Stimulated activated CD8-positive, alpha-beta memory T cell treated with anti-CD3 and anti-CD28 coated beads, Interleukin-15, amount 100 ng/mL, for 1 hour (primary cell): Measurements from ENCODE around the gene BCL2L1.
"Not testable (repeated sequence)": the region's sequence is repeated elsewhere in the genome, so short reads cannot be mapped to it uniquely, and the experiment has no call there.

Experiments
- DNase-seq: peaks from one replicate; pipeline ENCODE4 v3.0.0-alpha.2; 2020; ENCODE audit warnings: low read depth

The BCL2L1 gene

GRCh38 chr20:31722257-31723068 lies at the start of gene BCL2L1:
TSS of gene BCL2L1 (minus strand) at chr20:31722868. CDS start at chr20:31722218, 650 bp downstream.
- DNase-seq: peak; percentile 39

DNA sequence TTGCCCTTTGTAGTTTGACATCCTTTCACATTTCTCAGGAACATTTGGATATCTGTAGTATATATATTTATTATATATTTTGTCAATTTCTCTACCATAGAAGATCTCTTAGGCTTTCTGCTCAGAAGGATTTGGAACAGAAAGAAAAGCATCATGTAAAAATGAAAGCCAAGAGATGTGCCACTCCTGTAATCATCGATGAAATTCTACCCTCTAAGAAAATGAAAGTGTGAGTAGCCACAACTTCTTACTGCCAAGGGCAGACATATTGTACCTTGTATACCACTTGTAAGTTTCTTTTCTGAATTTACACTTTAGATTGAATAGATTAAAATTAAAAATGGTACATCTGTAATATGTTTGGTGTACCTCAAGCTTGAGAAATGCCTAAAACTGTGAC lies 47.6 kb upstream of the BCL2L1 start:
- DNase-seq: no peak

GRCh38 chr20:31769681-31770080 lies 47.0 kb upstream of the BCL2L1 start:
- DNase-seq: no peak

DNA sequence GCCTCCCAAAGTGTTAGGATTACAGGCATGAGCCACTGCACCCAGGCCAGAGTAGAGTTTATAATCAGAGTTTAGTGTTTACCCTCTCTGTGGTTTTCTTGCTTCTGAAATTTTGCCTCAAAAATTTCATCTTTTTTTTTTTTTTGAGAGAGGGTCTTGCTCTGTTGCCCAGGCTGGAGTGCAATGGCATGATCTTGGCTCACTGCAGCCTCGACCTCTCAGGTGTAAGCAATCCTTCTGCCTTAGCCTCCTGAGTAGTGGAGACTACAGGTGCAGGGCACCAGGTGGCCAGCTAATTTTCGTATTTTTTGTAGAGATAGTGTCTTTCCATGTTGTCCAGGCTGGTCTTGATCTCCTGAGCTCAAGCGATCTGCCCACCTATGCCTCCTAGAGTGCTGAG lies 45.1 kb upstream of the BCL2L1 start:
- DNase-seq: no peak

DNA sequence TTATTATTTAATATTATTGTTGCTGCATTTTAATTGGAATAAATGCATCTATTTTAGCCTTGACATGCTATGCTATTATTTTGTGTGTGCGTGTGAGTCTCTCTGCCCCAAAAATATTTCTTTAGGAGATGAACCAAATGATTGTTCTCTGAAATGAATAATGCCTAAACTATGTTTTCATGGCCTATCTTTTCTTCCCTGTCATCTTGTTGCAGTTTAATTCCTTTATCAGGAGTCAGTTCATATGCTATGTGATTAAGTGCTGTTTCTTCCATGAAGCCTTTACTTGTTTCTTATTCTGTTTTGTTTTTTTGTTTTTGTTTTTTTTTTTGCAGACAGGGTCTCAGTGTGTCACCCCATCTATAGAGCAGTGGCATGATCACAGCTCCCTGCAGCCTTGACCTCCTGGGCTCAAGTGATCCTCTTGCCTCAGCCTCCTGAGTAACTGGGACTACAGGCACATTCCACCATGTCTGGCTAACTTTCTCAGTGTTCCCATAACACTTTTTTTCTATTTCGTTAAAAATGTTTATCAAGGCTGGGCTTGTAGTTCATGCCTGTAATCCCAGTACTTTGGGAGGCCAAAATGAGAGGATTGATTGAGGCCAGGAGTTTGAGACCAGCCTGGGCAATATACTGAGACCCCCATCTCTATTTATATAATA lies 42.1 kb upstream of the BCL2L1 start:
- DNase-seq: no peak

GRCh38 chr20:31760519-31761240 lies 38.0 kb upstream of the BCL2L1 start:
- DNase-seq: no peak

GRCh38 chr20:31759836-31760518 lies 37.3 kb upstream of the BCL2L1 start:
- DNase-seq: no peak

DNA sequence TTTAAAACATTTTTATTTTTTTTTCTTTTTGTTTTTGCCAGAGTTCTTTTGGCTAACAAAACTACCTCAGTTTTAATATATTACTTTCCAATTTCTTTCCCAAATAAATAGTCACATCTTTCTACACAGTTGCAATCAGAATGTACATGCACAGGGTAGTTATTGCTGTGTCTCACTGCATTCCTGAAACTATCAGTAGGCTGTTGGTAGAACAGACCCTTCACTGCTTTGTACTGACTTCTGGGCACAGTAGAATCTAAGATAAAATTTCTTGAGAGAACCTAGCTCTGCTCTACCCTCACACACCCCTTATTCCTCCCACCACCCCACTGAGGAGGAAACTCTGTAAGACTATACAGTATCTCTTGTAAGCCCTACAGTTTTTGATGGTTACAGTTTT lies 36.3 kb upstream of the BCL2L1 start:
- no peak for DNase-seq

DNA sequence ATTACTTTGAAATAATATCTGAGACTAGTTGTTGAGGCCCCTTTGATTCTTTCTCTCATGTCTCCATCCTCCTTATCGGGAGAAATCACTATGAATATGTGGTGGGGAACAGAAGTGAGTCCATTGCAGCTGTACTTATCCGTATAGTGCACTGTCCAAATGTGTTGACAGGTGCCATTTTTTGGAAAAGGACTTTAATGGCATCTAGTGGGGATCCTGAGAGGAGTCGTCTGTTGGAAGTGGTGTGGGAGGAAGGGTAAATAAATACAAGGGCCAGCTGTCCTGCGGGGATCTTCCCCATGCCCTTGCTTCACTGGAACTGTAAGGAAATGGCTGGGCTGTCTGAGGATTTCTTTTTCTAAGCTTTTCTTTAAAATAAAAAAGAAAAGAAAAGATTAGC lies 35.9 kb upstream of the BCL2L1 start:
- DNase-seq: no peak

DNA sequence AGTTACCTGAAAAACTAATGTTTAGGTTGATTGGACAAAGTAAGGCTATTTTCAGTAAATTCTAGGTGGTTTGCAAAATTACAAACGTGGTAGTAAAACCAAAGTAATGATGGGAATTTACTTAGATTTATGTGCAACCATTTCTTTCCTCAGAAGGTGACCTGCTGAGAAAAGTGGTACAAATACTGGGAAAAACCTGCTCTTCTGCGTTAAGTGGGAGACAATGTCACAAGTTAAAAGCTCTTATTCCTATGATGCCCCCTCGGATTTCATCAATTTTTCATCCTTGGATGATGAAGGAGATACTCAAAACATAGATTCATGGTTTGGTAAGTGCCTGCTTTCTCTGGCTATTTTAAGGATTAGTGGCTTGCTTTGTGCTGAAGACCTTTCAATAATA lies 34.6 kb upstream of the BCL2L1 start:
- DNase-seq: no peak

DNA sequence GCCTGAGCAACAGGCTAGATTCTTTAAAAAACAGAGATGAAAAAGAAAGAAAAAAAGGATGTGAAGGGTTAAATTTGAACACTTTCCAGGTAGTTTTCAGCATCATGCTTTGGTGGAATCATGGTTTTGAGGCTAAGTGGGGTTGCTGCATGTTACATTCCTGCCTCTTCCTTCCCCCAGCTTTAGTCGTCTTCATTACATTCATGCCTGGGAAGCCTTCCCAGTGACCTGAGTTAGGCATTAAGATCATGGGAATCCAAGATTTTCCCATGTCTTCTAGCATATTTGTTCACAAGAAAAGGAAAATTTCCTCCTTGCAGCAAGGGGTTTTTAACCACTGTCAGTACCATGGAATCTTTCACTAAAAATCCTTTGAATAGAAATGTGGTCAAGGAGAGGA lies 28.5 kb upstream of the BCL2L1 start:
- DNase-seq: no peak

DNA sequence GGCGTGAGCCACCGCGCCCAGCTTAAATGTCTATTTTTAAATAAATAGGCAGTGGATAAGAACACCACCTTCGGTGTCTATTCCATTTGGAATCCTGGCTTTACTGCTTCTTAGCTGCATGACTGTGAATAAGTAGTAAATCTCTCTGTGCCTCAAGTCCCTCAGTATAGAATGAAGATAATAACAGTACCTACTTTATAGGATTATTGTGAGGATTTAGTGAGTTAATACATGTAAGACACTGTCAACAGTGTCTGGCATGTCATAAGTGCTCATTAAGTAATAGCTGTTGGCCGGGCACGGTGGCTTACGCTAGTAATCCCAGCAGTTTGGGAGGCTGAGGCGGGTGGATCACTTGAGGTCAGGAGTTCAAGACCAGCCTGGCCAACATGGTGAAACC lies 26.6 kb upstream of the BCL2L1 start:
- DNase-seq: no peak

DNA sequence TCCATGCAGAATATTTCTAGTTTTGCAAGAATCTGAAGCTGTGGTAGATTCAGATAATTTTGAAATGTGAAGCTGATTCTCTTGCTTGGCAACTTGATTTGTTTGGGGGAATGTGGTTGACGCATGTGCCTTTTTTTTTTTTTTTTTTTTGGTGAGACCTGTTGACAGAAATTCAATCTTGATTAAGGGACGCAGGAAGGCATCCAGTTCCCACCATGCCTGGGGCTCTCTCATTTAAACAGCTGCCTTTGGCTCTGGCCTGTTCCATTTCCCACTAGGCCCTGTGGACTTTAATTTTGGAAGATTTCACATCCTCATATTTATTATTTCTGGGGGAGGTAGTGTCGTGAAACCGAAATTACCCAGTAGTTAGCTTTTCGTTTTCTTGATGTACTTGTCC lies 25.0 kb upstream of the BCL2L1 start:
- no peak for DNase-seq

- DNase-seq: not testable (repeated sequence)
Measured at GRCh38 chr20:31747028-31747427, 24.4 kb upstream of the BCL2L1 start.

GRCh38 chr20:31746068-31746878 lies 23.6 kb upstream of the BCL2L1 start:
- DNase-seq: no peak

DNA sequence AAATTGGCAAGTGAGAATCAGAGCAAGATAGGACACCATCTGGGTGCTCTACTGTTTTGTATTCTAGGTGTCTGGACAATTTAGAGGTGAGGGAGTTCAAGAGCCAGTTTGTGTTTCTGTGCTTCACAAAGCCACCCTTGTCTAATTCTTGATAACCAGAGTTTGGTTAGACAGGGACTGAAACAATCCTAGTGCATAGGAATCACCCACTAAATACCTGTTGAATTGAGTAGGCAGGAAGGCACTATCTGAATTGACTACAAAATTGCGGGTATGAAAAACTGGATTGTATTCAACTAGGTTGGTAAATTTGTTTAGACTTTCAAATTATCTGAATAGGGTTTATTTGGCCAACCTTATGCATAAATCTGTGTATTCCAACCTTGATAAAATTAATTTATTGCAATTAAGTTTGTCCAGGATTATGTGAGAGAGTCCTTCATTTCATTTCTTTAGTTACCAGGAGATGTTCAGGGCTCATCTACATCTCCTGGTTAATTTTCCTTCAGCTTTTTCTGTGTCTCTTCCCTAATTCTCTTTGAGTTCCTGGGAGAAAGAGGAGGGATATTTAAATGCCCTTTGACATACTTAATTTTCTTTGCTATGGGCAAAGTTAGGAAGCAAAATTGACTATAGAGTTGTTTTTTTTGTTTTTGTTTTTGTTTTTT lies 18.1 kb upstream of the BCL2L1 start:
- no peak for DNase-seq

DNA sequence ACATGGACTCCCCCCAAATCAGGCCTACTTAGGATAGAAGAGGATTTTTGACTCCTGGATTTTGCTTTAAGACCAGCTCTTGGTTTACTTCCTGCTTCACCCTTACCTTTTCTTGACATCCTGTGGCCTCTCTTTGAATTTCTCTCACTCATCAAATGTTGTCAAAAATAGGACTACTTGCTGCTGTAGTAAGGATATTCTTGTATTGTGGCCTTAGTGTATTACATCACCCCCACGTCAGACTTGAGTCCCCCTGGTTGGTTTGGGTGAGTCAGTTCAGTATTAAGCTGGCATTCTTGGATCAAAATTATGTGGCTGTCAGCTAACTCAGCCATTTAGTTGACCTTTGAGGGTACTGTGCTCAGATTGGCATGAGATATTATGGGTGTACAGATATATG lies 17.5 kb upstream of the BCL2L1 start:
- DNase-seq: no peak

GRCh38 chr20:31739550-31739977 lies 16.9 kb upstream of the BCL2L1 start:
- DNase-seq: no peak

DNA sequence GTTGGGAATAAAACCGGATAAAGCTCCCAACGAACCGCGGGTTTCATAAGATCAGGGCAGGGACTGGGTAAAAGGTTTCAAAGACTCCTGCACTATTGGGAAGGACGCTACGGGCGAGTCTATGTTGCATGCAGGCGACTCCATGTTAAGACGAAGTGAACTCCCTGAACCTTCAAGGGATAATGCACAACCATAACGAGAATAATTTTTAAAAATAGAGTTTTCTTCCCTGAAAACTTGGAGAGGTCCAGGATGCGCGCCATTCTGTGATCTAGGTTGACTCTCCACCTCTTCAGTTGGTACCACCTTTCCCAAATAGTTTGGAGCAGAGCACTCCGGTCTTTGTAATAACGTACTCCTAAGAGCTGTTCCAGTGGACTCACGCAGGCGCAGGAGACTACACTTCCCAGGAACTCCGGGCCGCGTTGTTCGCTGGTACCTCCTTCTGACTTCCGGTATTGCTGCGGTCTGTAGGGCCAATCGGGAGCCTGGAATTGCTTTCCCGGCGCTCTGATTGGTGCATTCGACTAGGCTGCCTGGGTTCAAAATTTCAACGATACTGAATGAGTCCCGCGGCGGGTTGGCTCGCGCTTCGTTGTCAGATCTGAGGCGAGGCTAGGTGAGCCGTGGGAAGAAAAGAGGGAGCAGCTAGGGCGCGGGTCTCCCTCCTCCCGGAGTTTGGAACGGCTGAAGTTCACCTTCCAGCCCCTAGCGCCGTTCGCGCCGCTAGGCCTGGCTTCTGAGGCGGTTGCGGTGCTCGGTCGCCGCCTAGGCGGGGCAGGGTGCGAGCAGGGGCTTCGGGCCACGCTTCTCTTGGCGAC lies 16.3 kb upstream of the BCL2L1 start, which contains the start of gene TPX2:
TSS of gene TPX2 (plus strand) at position 562 of the 821 bp plus-strand sequence. CDS start 18,187 bp downstream, outside the sequence.
- peak; percentile 51 for DNase-seq

DNA sequence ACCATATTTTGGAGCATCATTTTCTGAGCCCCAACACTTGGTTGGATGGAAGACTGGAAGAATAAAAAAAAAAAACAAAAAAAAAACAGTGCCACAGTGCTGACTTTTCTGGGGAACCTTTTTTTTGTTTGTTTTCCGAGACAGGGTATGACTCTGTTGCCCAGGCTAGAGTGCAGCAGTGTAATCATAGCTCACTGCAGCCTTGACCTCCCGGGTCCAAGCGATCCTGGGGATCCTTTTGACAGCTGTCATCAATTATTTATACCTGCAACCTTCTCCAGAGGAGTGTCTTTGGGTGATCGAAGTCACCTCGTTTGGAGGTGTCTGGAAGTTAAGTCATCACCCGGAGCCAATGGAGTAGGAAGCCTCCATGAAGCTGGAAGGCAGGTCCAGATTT lies 8.7 kb upstream of the BCL2L1 start:
- DNase-seq: no peak
